WTC11 (cell line): ENCODE results near the gene PCDHGA4. TPM values are rescaled to one million over a fixed set of nuclear protein-coding genes. Genes with fewer than 3 reads are reported as not detected.

ENCODE experiments used
- ATAC-seq: fragments of 200-7000 bp; cut with Tn5 transposase; 2 replicates; pipeline ENCODE4 v1.10.0; 2021; ENCODE audit warnings: mild to moderate bottlenecking, moderate library complexity
- CTCF ChIA-PET: fragments of 300-600 bp; sonication (Branson Sonifier 250); formaldehyde crosslinking; loops from one replicate; lab custom pipeline; 2021; ENCODE audit warnings: antibody characterized with exemption; lab: Charles Lee
- POLR2A ChIA-PET: fragments of 350-600 bp; sonication (Branson Sonifier 250); formaldehyde crosslinking; loops from one replicate; lab custom pipeline; 2021; ENCODE audit warnings: antibody characterized with exemption; lab: Charles Lee
- DNase-seq: peaks from one replicate; pipeline ENCODE4 v3.0.0; 2021; ENCODE audit warnings: low spot score
- H3K27ac Mint-ChIP-seq: 2 replicates; pipeline ENCODE4 v1.8.0; 2021; ENCODE audit warnings: mixed read lengths
- H3K27me3 Mint-ChIP-seq: 2 replicates; pipeline ENCODE4 v1.8.0; 2021; ENCODE audit warnings: low read depth, mild to moderate bottlenecking, moderate library complexity, mixed read lengths
- H3K36me3 Mint-ChIP-seq: 2 replicates; pipeline ENCODE4 v1.8.0; 2021; ENCODE audit warnings: mixed read lengths
- H3K4me1 Mint-ChIP-seq: 2 replicates; pipeline ENCODE4 v1.8.0; 2022; ENCODE audit warnings: mixed read lengths
- H3K4me3 Mint-ChIP-seq: 2 replicates; pipeline ENCODE4 v1.8.0; 2021; ENCODE audit warnings: mild to moderate bottlenecking, moderate library complexity, mixed read lengths
- H3K9me3 Mint-ChIP-seq: 2 replicates; pipeline ENCODE4 v1.8.0; 2021; ENCODE audit warnings: mixed read lengths
- ATF3 ChIP-seq: sonication (generic); formaldehyde crosslinking; conservative IDR thresholded peaks from 2 replicates; pipeline ENCODE4 v1.8.1; 2022; ENCODE audit warnings: mild to moderate bottlenecking, missing genetic modification reagents
- CREB1 ChIP-seq: sonication (generic); formaldehyde crosslinking; IDR thresholded peaks from 2 replicates; pipeline ENCODE4 v1.8.0; 2023; ENCODE audit warnings: mild to moderate bottlenecking, missing genetic modification reagents
- EMX1 ChIP-seq: fragments of 250-450 bp; sonication (Bioruptor Pico); IDR thresholded peaks from 2 replicates; pipeline ENCODE4 v1.8.0; 2021; ENCODE audit warnings: mild to moderate bottlenecking
- FOXP1 ChIP-seq: sonication (generic); formaldehyde crosslinking; IDR thresholded peaks from 2 replicates; pipeline ENCODE4 v1.8.0; 2022; ENCODE audit warnings: missing genetic modification reagents, mild to moderate bottlenecking, moderate library complexity, borderline replicate concordance
- GTF2I ChIP-seq: fragments of 250-450 bp; sonication (Bioruptor Pico); conservative IDR thresholded peaks from 2 replicates; pipeline ENCODE4 v1.4.0; 2021; ENCODE audit warnings: mild to moderate bottlenecking
- JAZF1 ChIP-seq: fragments of 250-450 bp; sonication (Bioruptor Pico); IDR thresholded peaks from 2 replicates; pipeline ENCODE4 v1.9.0; 2021; ENCODE audit warnings: moderate library complexity, mild to moderate bottlenecking, inconsistent platforms
- RELA ChIP-seq: sonication (generic); formaldehyde crosslinking; IDR thresholded peaks from 2 replicates; pipeline ENCODE4 v1.8.1; 2022; ENCODE audit warnings: missing genetic modification reagents, mild to moderate bottlenecking, borderline replicate concordance
- TCF7 ChIP-seq: sonication (generic); formaldehyde crosslinking; IDR thresholded peaks from 2 replicates; pipeline ENCODE4 v1.8.0; 2022; ENCODE audit warnings: mild to moderate bottlenecking, low read depth, missing genetic modification reagents, moderate library complexity
- TEAD1 ChIP-seq: sonication (generic); formaldehyde crosslinking; IDR thresholded peaks from 2 replicates; pipeline ENCODE4 v1.8.0; 2022; ENCODE audit warnings: mild to moderate bottlenecking, missing genetic modification reagents
- ZNF121 ChIP-seq: sonication (generic); formaldehyde crosslinking; IDR thresholded peaks from 2 replicates; pipeline ENCODE4 v1.8.0; 2023; ENCODE audit warnings: missing genetic modification reagents
- ZNF396 ChIP-seq: fragments of 250-450 bp; sonication (Bioruptor Pico); IDR thresholded peaks from 2 replicates; pipeline ENCODE4 v1.8.0; 2021; ENCODE audit warnings: mild to moderate bottlenecking, moderate library complexity, borderline replicate concordance
- total RNA-seq: library from RNA; stranded (reverse); gene quantifications from 3 replicates; pipeline ENCODE4 v1.2.3, GENCODE V29; 2021
- TF ChIP-seq, protein P1 (sequence below): sonication (generic); formaldehyde crosslinking; IDR thresholded peaks from 2 replicates; pipeline ENCODE4 v1.8.0; 2022; ENCODE audit warnings: missing genetic modification reagents
- TF ChIP-seq, protein P2 (sequence below): fragments of 200-600 bp; IDR thresholded peaks from 2 replicates; pipeline ENCODE4 v1.8.0; 2022; ENCODE audit warnings: antibody characterized with exemption
- TF ChIP-seq, protein P3 (sequence below): fragments of 250-450 bp; sonication (Bioruptor Pico); IDR thresholded peaks from 2 replicates; pipeline ENCODE4 v1.9.0; 2021; ENCODE audit warnings: mild to moderate bottlenecking
- TF ChIP-seq, protein P4 (sequence below): fragments of 250-450 bp; sonication (Bioruptor Pico); IDR thresholded peaks from 2 replicates; pipeline ENCODE4 v1.9.0; 2021; ENCODE audit warnings: mild to moderate bottlenecking, borderline replicate concordance

Gene PCDHGA4
- total RNA-seq, 1 experiment from 2014 or later: 3.5 TPM

GRCh38 chr5:141342773-141343172 is 12.0 kb upstream of the PCDHGA4 start (continued):
- TF ChIP-seq, protein P1, sequence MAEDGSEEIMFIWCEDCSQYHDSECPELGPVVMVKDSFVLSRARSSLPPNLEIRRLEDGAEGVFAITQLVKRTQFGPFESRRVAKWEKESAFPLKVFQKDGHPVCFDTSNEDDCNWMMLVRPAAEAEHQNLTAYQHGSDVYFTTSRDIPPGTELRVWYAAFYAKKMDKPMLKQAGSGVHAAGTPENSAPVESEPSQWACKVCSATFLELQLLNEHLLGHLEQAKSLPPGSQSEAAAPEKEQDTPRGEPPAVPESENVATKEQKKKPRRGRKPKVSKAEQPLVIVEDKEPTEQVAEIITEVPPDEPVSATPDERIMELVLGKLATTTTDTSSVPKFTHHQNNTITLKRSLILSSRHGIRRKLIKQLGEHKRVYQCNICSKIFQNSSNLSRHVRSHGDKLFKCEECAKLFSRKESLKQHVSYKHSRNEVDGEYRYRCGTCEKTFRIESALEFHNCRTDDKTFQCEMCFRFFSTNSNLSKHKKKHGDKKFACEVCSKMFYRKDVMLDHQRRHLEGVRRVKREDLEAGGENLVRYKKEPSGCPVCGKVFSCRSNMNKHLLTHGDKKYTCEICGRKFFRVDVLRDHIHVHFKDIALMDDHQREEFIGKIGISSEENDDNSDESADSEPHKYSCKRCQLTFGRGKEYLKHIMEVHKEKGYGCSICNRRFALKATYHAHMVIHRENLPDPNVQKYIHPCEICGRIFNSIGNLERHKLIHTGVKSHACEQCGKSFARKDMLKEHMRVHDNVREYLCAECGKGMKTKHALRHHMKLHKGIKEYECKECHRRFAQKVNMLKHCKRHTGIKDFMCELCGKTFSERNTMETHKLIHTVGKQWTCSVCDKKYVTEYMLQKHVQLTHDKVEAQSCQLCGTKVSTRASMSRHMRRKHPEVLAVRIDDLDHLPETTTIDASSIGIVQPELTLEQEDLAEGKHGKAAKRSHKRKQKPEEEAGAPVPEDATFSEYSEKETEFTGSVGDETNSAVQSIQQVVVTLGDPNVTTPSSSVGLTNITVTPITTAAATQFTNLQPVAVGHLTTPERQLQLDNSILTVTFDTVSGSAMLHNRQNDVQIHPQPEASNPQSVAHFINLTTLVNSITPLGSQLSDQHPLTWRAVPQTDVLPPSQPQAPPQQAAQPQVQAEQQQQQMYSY (CRISPR knock-in tag): no peak
- TF ChIP-seq GTF2I (CRISPR knock-in tag): no peak

DNA sequence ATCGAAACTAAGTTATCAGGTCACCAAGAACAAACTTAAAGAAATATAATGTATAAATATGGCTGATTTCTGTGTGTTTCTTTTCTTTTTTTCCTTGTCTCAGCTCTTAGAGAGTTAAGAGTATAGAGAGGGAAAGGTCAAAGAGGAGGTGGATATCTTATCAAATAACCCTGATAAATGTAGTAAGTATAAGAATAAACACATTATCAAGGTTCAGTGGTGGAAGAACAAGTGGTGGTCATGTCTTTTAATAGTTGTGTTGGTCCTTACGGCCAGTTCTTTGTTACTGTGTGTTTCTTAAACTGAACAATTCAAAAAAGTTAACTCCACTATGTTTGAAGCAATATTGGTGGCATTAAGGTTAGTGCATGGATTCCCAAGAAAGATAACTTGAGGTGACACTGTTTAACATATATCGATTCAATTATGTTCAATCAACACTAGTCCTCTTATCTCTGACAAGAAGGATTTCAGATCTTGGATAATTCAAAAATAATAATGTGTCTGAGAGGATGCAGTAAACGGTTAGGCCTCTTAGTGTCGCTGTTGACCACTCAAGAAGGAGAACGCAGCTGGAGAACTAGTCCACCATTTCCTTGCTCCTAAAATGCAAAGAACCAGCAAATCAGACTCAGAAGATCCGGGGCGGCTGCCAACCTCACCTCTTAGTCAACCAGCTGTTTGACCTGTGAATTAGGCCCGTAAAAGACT is 11.4 kb upstream of the PCDHGA4 start, which contains the start of gene PCDHGA3:
TSS of gene PCDHGA3 (plus strand) at position 588 of the 711 bp plus-strand sequence. CDS start 205 bp downstream, outside the sequence.
- Mint-ChIP-seq H3K4me1 (peaks cover 2% of the 10 kb centered on the region; the same call in 1 of the 2 replicates), H3K9me3 (peaks cover 62% of the 10 kb centered on the region), H3K36me3 (peaks cover 54% of the 10 kb centered on the region), H3K27ac (no peak within 1 kb of the TSS), H3K4me3 (0 out of 2 replicates have a peak within 1 kb of the TSS, but pooled peaks have one; percentile 22), H3K27me3 (no peaks in the 10 kb centered on the region)
- ChIA-PET POLR2A (interaction anchor here (0.6 kb wide), 1 partner anchor 1023 kb away, joined by 3 read pairs; no protein-coding TSS in a partner anchor), CTCF (interaction anchor here (0.6 to 4.0 kb wide), 32 partner anchors 9 to 224 kb away, joined by 3 to 22 read pairs (median 4); partner anchors contain the start of genes PCDHB10, PCDHB11, PCDHB14 and PCDHB15)
- ATAC-seq (peak; percentile 61), DNase-seq (no peak)
- TF ChIP-seq, protein P2, sequence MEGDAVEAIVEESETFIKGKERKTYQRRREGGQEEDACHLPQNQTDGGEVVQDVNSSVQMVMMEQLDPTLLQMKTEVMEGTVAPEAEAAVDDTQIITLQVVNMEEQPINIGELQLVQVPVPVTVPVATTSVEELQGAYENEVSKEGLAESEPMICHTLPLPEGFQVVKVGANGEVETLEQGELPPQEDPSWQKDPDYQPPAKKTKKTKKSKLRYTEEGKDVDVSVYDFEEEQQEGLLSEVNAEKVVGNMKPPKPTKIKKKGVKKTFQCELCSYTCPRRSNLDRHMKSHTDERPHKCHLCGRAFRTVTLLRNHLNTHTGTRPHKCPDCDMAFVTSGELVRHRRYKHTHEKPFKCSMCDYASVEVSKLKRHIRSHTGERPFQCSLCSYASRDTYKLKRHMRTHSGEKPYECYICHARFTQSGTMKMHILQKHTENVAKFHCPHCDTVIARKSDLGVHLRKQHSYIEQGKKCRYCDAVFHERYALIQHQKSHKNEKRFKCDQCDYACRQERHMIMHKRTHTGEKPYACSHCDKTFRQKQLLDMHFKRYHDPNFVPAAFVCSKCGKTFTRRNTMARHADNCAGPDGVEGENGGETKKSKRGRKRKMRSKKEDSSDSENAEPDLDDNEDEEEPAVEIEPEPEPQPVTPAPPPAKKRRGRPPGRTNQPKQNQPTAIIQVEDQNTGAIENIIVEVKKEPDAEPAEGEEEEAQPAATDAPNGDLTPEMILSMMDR: peak; percentile 45; the same call in 1 of the 2 replicates
- no peak for TF ChIP-seq ZNF396 (CRISPR knock-in tag)

DNA sequence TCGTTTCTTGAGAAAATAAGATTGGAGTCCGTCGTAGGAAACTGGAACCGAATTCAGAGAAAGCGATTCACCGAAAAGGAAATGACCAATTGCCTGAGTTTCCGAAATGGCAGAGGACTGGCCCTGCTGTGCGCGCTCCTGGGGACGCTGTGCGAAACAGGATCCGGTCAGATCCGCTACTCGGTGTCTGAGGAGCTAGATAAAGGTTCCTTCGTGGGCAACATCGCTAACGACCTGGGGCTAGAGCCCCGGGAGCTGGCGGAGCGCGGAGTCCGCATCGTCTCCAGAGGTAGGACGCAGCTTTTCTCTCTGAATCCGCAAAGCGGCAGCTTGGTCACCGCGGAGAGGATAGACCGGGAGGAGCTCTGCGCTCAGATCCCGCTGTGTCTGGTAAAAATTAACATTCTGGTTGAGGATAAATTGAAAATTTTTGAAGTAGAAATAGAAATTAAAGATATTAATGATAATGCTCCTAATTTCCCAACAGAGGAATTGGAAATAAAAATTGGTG is 10.8 kb upstream of the PCDHGA4 start:
- H3K36me3 Mint-ChIP-seq: peaks cover 51% of the 10 kb centered on the region
- no peak overlapping the region for H3K27ac Mint-ChIP-seq
- ATAC-seq (no peak), DNase-seq (no peak)
- peaks cover 57% of the 10 kb centered on the region for H3K9me3 Mint-ChIP-seq
- peaks cover 2% of the 10 kb centered on the region; the same call in 1 of the 2 replicates for H3K4me1 Mint-ChIP-seq
- POLR2A ChIA-PET: interaction anchor here (0.6 kb wide), 1 partner anchor 1022 kb away, joined by 3 read pairs; no protein-coding TSS in a partner anchor
- no peaks in the 10 kb centered on the region for H3K27me3 Mint-ChIP-seq
- CTCF ChIA-PET: interaction anchor here (0.6 to 4.0 kb wide), 32 partner anchors 10 to 223 kb away, joined by 3 to 22 read pairs (median 4); partner anchors contain the start of genes PCDHB10, PCDHB11, PCDHB14 and PCDHB15
- H3K4me3 Mint-ChIP-seq: 0 out of 2 replicates have a peak overlapping the region, but pooled peaks have one; percentile 22
- TF ChIP-seq CREB1 (CRISPR knock-in tag): no peak
- TF ChIP-seq, protein P1 (CRISPR knock-in tag): no peak
- TF ChIP-seq JAZF1 (CRISPR knock-in tag): no peak
- no peak for TF ChIP-seq FOXP1
- TF ChIP-seq GTF2I (CRISPR knock-in tag): no peak
- no peak for TF ChIP-seq RELA (CRISPR knock-in tag)
- TF ChIP-seq, protein P3, sequence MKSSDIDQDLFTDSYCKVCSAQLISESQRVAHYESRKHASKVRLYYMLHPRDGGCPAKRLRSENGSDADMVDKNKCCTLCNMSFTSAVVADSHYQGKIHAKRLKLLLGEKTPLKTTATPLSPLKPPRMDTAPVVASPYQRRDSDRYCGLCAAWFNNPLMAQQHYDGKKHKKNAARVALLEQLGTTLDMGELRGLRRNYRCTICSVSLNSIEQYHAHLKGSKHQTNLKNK (CRISPR knock-in tag): no peak
- no peak for TF ChIP-seq TCF7
- no peak for TF ChIP-seq EMX1 (CRISPR knock-in tag)
- no peak for TF ChIP-seq TEAD1 (CRISPR knock-in tag)
- TF ChIP-seq, protein P4, sequence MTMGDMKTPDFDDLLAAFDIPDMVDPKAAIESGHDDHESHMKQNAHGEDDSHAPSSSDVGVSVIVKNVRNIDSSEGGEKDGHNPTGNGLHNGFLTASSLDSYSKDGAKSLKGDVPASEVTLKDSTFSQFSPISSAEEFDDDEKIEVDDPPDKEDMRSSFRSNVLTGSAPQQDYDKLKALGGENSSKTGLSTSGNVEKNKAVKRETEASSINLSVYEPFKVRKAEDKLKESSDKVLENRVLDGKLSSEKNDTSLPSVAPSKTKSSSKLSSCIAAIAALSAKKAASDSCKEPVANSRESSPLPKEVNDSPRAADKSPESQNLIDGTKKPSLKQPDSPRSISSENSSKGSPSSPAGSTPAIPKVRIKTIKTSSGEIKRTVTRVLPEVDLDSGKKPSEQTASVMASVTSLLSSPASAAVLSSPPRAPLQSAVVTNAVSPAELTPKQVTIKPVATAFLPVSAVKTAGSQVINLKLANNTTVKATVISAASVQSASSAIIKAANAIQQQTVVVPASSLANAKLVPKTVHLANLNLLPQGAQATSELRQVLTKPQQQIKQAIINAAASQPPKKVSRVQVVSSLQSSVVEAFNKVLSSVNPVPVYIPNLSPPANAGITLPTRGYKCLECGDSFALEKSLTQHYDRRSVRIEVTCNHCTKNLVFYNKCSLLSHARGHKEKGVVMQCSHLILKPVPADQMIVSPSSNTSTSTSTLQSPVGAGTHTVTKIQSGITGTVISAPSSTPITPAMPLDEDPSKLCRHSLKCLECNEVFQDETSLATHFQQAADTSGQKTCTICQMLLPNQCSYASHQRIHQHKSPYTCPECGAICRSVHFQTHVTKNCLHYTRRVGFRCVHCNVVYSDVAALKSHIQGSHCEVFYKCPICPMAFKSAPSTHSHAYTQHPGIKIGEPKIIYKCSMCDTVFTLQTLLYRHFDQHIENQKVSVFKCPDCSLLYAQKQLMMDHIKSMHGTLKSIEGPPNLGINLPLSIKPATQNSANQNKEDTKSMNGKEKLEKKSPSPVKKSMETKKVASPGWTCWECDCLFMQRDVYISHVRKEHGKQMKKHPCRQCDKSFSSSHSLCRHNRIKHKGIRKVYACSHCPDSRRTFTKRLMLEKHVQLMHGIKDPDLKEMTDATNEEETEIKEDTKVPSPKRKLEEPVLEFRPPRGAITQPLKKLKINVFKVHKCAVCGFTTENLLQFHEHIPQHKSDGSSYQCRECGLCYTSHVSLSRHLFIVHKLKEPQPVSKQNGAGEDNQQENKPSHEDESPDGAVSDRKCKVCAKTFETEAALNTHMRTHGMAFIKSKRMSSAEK (CRISPR knock-in tag): no peak
- no peak for TF ChIP-seq ZNF121 (CRISPR knock-in tag)
- TF ChIP-seq ATF3: no peak
